GM12878 (cell line): ENCODE measurements around the gene GLTP.

ENCODE experiments used
- CBX5 ChIP-seq: sonication (generic); IDR thresholded peaks from 2 replicates; pipeline ENCODE4 v1.6.1; 2016; ENCODE audit warnings: low read depth, moderate library complexity, mild to moderate bottlenecking, inconsistent platforms
- POLR2A ChIP-seq: IDR thresholded peaks from 2 replicates; pipeline ENCODE4 v1.6.1; 2011; ENCODE audit warnings: low read depth, mild to moderate bottlenecking, low read length
- RB1 ChIP-seq: fragments of 450-650 bp; formaldehyde crosslinking; IDR thresholded peaks from 2 replicates; pipeline ENCODE4 v1.6.1; 2017; ENCODE audit warnings: mild to moderate bottlenecking, borderline replicate concordance
- STAT3 ChIP-seq: IDR thresholded peaks from 2 replicates; pipeline ENCODE4 v1.6.1; 2011; ENCODE audit warnings: low read depth, low read length, improper control_type of control experiment
- TF ChIP-seq, protein P1 (sequence below): IDR thresholded peaks from 2 replicates; pipeline ENCODE4 v1.6.1; 2011; ENCODE audit warnings: low read depth, mild to moderate bottlenecking, low read length, moderate library complexity, borderline replicate concordance; ENCODE audit errors: extremely low read depth
- TF ChIP-seq, protein P2 (sequence below), 3 experiments: IDR thresholded peaks in 2 of 3; conservative IDR thresholded peaks in 1 of 3; 2 replicates each; pipeline ENCODE4 v1.5.1; 2011; ENCODE audit warnings: low read depth in 3 of 3, low read length in 3 of 3, mild to moderate bottlenecking in 3 of 3, control low read depth in 2 of 3, moderate library complexity in 2 of 3, inconsistent platforms in 1 of 3, mixed read lengths in 1 of 3; ENCODE audit not compliant: control insufficient read depth in 2 of 3, insufficient read depth in 1 of 3; ENCODE audit errors: extremely low read depth in 1 of 3

DNA sequence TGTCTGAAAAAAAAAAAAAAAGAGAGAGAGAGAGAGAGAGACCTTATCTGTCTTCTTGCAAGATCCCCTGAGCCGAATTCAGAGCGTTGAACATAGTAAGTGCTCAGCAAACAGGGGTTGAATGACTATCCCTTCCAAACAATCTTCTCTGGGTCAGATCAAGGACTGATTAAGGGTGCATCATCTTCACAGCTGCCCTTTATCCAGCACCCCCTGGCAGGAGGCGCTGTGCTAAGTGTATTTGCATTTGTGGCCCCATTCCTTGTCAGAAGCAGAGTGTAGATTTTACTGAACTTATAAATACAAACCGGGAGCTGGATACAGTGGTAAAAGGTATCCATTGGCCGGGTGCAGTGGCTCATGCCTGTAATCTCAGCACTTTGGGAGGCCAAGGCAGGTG, 38.3 kb downstream of the GLTP start:
- TF ChIP-seq, protein P1, sequence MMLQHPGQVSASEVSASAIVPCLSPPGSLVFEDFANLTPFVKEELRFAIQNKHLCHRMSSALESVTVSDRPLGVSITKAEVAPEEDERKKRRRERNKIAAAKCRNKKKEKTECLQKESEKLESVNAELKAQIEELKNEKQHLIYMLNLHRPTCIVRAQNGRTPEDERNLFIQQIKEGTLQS: no peak
- TF ChIP-seq STAT3: no peak
- TF ChIP-seq, protein P2, sequence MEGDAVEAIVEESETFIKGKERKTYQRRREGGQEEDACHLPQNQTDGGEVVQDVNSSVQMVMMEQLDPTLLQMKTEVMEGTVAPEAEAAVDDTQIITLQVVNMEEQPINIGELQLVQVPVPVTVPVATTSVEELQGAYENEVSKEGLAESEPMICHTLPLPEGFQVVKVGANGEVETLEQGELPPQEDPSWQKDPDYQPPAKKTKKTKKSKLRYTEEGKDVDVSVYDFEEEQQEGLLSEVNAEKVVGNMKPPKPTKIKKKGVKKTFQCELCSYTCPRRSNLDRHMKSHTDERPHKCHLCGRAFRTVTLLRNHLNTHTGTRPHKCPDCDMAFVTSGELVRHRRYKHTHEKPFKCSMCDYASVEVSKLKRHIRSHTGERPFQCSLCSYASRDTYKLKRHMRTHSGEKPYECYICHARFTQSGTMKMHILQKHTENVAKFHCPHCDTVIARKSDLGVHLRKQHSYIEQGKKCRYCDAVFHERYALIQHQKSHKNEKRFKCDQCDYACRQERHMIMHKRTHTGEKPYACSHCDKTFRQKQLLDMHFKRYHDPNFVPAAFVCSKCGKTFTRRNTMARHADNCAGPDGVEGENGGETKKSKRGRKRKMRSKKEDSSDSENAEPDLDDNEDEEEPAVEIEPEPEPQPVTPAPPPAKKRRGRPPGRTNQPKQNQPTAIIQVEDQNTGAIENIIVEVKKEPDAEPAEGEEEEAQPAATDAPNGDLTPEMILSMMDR (IDR thresholded peaks at IDR 0.05 in 2 of 3, conservative IDR thresholded peaks at IDR 0.05 in 1 of 3; ENCODE audit: control insufficient read depth in 2 of 3, extremely low read depth in 1 of 3, insufficient read depth in 1 of 3, low read depth in 3 of 3, low read length in 3 of 3): no peak
- TF ChIP-seq RB1: no peak
- no peak for TF ChIP-seq POLR2A
- no peak for TF ChIP-seq CBX5
